Activated CD4-positive, CD25-positive, alpha-beta regulatory T cell treated with anti-CD3 and anti-CD28 coated beads, Interleukin-2, amount 50 U/mL, for 24 hours (primary cell): ENCODE data around the gene PLA2R1.

ENCODE experiments used
- ATAC-seq, 2 donors: fragments of 150-1000 bp; cut with Tn5 transposase; one replicate each; pipeline ENCODE4 v1.10.0; 2021; ENCODE audit warnings: mild to moderate bottlenecking in 1 of 2, moderate library complexity in 1 of 2

PLA2R1 gene

DNA sequence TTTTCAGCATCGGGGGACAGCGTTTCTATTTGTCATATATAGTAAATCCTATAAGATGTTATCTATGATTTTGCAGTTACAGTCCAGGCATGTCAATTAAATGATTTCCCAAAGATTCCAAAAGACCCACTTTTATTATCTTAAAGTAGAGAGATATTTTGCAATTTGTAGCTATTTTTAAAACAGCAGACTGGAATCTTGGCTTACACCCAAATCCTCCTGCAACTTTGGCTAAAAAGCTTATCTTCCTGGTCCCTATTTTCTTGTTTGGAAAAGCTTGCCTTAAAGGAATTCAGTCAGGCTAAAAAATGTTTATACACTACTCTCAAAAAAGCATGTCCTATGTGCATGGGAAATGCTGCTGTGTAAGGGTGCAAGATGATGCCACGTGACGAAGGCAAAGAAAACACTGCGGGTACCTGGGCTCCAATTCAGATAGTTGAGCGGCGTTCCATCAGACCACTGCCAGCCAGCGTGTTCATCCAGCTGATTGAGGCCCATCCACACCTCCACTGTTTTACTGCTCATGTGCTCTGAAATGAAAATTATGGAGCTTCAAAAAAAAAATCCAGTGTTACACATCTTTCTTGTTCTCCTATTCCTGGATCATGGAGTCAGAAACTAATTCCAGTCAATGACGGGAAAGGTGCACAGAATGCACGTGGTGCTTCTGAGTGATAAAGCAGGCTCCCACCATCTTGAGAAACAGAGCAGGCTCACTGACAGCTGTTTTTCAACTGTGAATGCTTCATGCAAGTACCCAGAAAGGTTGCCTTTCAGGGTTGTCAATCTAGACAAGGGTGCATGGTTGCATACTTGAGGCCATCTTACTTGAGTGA is 33.8 kb downstream of the PLA2R1 start:
- ATAC-seq = no peak

- ATAC-seq = no peak
Measured at GRCh38 chr2:160022162-160022561, 40.3 kb downstream of the PLA2R1 start.

DNA sequence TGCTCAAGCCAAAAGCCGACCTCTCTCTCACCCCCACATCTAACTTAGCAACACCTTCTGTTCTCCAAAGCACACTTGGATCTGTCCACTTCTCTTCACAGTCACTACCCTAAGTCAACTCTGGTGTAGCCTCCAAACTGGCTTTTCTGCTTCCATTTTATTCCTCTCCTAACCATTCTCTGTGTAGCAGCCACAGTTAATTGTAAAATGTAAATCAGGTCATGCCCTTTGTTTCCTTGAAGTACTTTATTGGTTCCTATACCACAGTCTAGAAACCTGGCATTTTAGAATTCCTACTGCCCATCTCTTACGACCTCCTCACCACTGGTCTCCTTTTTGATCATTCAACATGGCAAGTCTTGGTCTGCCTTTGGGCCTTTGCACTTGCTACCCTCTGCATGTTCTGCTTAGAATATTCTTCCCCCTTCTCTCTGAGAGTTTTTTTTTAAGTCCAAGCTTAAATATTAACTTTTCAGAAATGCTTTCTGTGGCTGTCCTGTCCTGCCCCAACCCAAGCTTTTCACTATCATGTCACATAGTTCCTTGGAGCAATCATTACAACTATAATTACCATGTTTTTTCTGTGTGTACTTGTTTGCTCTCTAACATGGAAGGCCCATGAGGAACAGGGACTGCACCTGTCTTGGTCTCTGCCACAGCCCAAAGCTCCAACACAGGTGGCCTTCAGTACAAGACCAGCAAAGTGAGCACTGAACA is 42.9 kb downstream of the PLA2R1 start:
- ATAC-seq = no peak

- no peak for ATAC-seq
Measured at GRCh38 chr2:160015746-160016145, 46.7 kb downstream of the PLA2R1 start.

DNA sequence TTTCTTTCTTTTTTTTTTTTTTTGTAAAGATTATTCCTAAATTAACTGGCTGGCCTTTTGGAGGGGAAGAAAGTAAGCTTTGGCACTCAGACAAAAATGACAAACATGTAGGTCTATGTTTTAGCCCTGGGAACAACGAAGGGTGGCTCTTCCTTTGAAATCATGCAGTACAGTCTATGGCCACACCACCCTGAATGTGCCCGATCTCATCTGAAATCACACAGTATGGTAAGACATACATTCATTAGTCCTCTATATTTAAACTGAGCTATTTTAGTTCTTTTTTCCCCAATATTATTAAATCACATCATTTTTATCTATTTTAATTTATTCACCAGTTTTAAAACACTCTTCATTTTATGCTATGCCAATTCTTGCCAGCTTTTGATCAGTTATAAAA is 48.2 kb downstream of the PLA2R1 start:
- ATAC-seq = no peak

GRCh38 chr2:160010361-160011145 is 51.9 kb downstream of the PLA2R1 start:
- ATAC-seq = no peak

DNA sequence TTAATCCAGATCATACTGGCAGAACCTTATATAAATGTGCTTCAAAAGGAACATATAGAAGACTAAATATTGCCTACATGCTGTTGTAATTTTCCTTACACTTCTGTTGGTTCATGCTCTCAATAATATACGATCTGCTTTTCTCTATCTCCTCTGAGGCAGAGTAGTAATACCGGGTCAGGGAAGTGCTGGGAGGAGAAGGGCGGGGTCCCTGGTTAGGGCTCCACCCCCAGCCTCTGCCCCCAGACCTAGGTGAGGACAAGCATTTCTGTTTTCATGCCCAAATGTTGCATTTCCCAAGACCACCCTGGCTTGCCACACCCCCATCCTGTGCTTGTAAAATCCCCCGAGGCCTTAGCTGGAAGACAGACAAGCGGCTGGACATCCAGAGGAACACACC is 55.3 kb downstream of the PLA2R1 start:
- ATAC-seq = no peak

GRCh38 chr2:160006475-160006874 is 55.9 kb downstream of the PLA2R1 start:
- ATAC-seq = no peak

- ATAC-seq = no peak
Measured at GRCh38 chr2:160005908-160006307, 56.5 kb downstream of the PLA2R1 start.

- ATAC-seq = no peak
Measured at GRCh38 chr2:160005476-160005875, 56.9 kb downstream of the PLA2R1 start.

GRCh38 chr2:159998961-159999360 is 63.5 kb downstream of the PLA2R1 start:
- ATAC-seq = no peak

- ATAC-seq = no peak
Measured at GRCh38 chr2:159998243-159998642, 64.2 kb downstream of the PLA2R1 start.

GRCh38 chr2:159996792-159997546 is 65.4 kb downstream of the PLA2R1 start:
- ATAC-seq = no peak

- ATAC-seq = no peak
Measured at GRCh38 chr2:159995038-159995437, 67.4 kb downstream of the PLA2R1 start.

- no peak for ATAC-seq
Measured at GRCh38 chr2:159989249-159989648, 73.2 kb downstream of the PLA2R1 start.

DNA sequence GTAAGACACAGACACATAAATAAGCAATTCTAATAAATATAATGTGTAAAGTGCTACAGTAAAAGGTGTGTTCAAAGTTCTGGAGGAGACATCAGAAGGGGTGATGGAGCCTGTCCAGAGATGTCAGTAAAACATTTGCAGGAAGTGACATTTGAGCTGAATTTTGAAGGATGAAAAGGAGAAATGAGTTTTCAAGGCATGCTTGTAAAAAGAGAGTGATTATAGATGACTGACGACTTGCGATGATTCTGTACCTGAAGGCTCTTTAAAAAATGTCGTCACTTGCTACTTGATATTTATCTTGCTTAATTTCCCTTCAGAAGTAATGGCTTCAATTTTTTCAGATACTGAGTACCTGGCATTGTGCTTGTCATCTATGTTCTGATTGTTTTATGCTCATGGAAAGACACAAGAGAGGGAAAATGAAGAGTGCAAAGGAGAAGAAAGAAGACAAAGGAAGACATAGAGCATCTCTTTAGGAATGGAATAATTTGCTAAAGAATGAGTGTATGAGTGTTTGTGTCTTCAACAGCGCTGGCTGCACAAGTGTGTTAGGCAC is 73.9 kb downstream of the PLA2R1 start:
- no peak for ATAC-seq

DNA sequence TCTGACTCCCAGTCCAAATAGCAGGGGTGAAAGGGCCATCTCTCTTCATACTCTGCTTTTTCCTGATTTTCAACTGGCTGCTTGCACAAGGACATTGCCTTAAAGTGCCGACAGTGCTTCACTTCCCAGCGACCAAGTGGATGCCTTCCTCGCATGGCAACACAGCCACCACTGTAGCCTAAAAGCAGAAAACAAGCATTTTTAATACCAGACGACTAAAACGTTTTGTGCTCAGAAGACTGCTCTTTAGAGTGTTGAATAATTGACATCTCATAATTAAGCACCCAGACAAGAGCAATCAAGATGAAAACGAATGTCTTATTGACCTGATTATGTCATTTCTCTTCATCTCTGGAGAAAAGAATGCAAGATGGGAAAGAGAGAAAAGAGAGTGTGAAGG is 75.2 kb downstream of the PLA2R1 start:
- ATAC-seq = no peak

DNA sequence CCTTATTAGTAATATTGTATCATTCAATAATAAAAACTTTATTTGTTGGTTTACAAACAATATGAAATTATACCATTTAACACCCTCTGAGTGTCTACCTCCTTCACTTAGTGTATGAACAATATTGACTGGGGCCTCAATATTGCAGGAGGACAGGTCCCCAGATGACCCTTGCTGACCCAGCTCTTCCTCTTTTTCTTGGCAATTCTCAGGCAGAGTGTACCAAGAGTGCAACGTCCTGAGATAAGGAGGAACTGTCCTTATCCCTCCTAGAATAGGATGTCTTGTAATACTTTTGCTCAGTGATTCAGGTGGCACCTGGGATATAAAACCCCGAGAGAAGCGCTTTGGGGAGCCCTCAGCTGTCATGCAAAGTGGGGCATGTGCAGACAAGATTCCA is 76.8 kb downstream of the PLA2R1 start:
- ATAC-seq = no peak

DNA sequence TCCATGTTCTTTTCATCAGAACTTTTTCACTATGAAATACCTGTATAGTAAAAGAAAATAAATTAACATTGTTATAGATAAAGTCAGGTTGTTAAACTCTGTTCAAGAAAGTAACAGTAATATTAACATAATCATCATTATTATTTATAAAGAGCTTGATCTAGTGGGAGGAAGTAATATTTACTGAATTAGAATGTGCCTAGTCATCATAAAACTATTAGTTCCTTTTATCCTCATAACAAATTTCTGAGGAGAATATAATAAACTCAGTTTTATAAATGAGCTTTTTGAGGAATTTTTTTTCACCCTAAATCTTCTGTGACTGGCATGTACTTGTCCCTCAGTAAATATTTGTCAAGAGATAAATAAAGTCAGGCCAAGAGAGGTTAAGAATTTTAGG is 78.4 kb downstream of the PLA2R1 start:
- no peak for ATAC-seq

GRCh38 chr2:159982842-159983785 is 79.3 kb downstream of the PLA2R1 start:
- ATAC-seq = no peak

GRCh38 chr2:159982270-159982669 is 80.1 kb downstream of the PLA2R1 start:
- no peak for ATAC-seq
